Vagina (tissue), 2 donors: ENCODE data around the gene PPFIA3. TPM values are rescaled to one million over a fixed set of nuclear protein-coding genes. Genes with fewer than 3 reads are reported as not detected.

Experiments
- DNase-seq, 2 donors: peaks; one replicate each; pipeline ENCODE4 v3.0.0-alpha.2; 2017; ENCODE audit errors: extremely low spot score in 2 of 2
- H3K27ac ChIP-seq: fragments of 200-600 bp; sonication (generic); one replicate; pipeline ENCODE4 v1.5.1; 2019
- H3K27me3 ChIP-seq: fragments of 200-600 bp; sonication (generic); one replicate; pipeline ENCODE4 v1.5.1; 2019
- H3K36me3 ChIP-seq, 2 donors: fragments of 200-600 bp; sonication (generic); one replicate each; pipeline ENCODE4 v1.5.1; 2017 to 2019
- H3K4me1 ChIP-seq: fragments of 200-600 bp; sonication (generic); one replicate; pipeline ENCODE4 v1.5.1; 2019
- H3K4me3 ChIP-seq, 2 donors: fragments of 200-600 bp; sonication (generic); 1 replicate in 1 of 2; 2 replicates in 1 of 2; pipeline ENCODE4 v1.5.1; 2016 to 2019
- H3K9me3 ChIP-seq: fragments of 200-600 bp; sonication (generic); one replicate; pipeline ENCODE4 v1.5.1; 2019
- POLR2A ChIP-seq, 2 donors: fragments of 450-650 bp; IDR thresholded peaks; one replicate each; pipeline ENCODE4 v1.6.1; 2017; ENCODE audit warnings: antibody characterized with exemption in 2 of 2, mild to moderate bottlenecking in 2 of 2, moderate library complexity in 2 of 2
- POLR2AphosphoS5 ChIP-seq, 2 donors: sonication (generic); formaldehyde crosslinking; IDR thresholded peaks; one replicate each; pipeline ENCODE4 v1.9.0; 2017; ENCODE audit warnings: antibody characterized with exemption in 2 of 2, mild to moderate bottlenecking in 2 of 2, low read depth in 1 of 2; ENCODE audit not compliant: insufficient read depth in 1 of 2
- intact Hi-C: fragments of 100-400 bp; cut with DNase I; formaldehyde crosslinking; loops from one replicate; pipeline ENCODE4 v1.15.1; 2023
- total RNA-seq: library from RNA; depleted of rRNA; stranded (reverse); fragments of >200 nt; gene quantifications from one replicate; pipeline ENCODE4 v1.2.3, GENCODE V29; 2016
- TF ChIP-seq, protein P1 (sequence below), 3 experiments: fragments of 450-650 bp in 2 of 3; fragments of 200-600 bp in 1 of 3; sonication (generic) in 1 of 3; IDR thresholded peaks; one replicate each; pipeline ENCODE4 v1.5.1; 2017 to 2019; ENCODE audit warnings: antibody characterized with exemption in 3 of 3, mild to moderate bottlenecking in 2 of 3, moderate library complexity in 2 of 3

The PPFIA3 gene
- total RNA-seq, 1 donor from 2014 or later, result 4.7 TPM

DNA sequence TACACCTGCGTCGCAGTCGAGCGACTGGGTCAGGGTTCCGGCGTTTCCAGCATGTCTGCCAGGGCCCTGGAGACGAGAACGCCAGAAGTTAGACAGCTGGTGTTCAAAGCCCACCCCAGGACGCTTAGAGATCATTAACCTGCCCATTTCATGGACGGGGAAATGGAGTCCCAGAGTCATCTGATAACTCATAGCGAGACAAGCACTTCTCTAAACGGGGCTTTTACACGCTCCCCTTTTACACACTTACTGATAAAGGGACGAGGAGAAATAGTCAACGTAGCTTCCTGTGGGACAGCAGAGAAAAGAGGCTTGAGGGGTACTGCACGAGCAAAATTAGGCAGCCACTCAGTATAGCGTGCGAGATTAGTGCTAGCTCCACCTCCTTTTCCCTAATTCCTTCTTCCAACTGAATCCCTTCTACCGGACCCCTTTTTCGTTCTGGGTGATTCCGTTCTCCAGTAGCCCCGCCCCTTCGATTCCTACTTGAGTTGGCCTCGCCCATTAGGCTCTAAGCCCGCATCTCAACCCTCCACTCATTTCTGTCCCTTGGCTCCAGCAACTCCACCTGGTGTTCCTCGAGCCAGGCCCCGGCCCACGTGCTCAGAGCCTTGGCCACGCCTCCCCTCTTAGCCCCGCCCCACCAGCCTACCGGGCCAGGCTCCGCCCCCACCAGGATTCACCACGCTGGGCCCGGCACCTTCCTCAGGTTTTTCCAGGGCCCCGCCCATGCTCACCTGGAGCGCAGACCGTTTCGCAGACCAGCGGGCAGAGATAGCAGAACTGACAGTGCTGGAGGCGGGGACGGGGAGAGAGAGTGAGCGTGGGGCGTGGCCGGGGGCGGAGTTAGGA is 32.1 kb downstream of the PPFIA3 start:
- Histone ChIP-seq H3K27ac (peak overlapping the region; percentile 66), H3K27me3 (no peaks in the 10 kb centered on the region), H3K4me1 (peaks cover 39% of the 10 kb centered on the region), H3K4me3 (peak overlapping the region in 1 of 2 donors; percentile 55), H3K36me3 (no peaks in the 10 kb centered on the region), H3K9me3 (no peaks in the 10 kb centered on the region)
- intact Hi-C loops, result no loop called here
- TF ChIP-seq POLR2A (IDR thresholded peaks at IDR 0.05), result no peak
- TF ChIP-seq, protein P1, sequence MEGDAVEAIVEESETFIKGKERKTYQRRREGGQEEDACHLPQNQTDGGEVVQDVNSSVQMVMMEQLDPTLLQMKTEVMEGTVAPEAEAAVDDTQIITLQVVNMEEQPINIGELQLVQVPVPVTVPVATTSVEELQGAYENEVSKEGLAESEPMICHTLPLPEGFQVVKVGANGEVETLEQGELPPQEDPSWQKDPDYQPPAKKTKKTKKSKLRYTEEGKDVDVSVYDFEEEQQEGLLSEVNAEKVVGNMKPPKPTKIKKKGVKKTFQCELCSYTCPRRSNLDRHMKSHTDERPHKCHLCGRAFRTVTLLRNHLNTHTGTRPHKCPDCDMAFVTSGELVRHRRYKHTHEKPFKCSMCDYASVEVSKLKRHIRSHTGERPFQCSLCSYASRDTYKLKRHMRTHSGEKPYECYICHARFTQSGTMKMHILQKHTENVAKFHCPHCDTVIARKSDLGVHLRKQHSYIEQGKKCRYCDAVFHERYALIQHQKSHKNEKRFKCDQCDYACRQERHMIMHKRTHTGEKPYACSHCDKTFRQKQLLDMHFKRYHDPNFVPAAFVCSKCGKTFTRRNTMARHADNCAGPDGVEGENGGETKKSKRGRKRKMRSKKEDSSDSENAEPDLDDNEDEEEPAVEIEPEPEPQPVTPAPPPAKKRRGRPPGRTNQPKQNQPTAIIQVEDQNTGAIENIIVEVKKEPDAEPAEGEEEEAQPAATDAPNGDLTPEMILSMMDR (IDR thresholded peaks at IDR 0.05), result no peak
- peak; percentile 20 to 37 for TF ChIP-seq POLR2AphosphoS5 (IDR thresholded peaks at IDR 0.05; ENCODE audit: insufficient read depth in 1 of 2, low read depth in 1 of 2)
- no peak for DNase-seq

DNA sequence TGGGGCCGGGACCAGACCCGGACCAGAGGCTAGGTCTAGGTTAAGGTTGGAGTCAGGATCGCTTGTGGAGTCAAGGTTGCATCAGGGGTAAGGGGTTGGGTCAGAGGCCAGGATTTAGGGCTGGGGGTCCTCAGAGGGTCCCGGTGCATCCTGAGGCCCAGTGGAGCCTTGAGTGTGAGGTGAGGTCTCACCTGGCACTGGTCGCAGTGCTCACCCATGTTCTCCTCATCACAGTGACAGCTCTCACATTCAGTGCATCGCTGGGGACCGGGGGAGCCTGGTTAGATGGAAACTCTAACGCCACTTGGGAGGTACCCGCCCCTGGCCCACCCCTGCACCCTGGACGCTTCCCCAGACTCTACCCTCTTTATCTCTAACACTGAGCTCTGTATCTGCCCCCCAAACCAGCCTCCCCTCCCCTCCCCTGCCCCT is 32.8 kb downstream of the PPFIA3 start:
- Histone ChIP-seq H3K27me3 (no peaks in the 10 kb centered on the region), H3K27ac (no peak overlapping the region), H3K9me3 (no peaks in the 10 kb centered on the region), H3K4me3 (no peak overlapping the region), H3K36me3 (no peaks in the 10 kb centered on the region), H3K4me1 (peaks cover 39% of the 10 kb centered on the region)
- TF ChIP-seq POLR2A (IDR thresholded peaks at IDR 0.05) (no peak), POLR2AphosphoS5 (IDR thresholded peaks at IDR 0.05; ENCODE audit: insufficient read depth in 1 of 2, low read depth in 1 of 2) (no peak)
- TF ChIP-seq, protein P1 (IDR thresholded peaks at IDR 0.05), result no peak
- intact Hi-C loops, result no loop called here
- DNase-seq, result no peak

DNA sequence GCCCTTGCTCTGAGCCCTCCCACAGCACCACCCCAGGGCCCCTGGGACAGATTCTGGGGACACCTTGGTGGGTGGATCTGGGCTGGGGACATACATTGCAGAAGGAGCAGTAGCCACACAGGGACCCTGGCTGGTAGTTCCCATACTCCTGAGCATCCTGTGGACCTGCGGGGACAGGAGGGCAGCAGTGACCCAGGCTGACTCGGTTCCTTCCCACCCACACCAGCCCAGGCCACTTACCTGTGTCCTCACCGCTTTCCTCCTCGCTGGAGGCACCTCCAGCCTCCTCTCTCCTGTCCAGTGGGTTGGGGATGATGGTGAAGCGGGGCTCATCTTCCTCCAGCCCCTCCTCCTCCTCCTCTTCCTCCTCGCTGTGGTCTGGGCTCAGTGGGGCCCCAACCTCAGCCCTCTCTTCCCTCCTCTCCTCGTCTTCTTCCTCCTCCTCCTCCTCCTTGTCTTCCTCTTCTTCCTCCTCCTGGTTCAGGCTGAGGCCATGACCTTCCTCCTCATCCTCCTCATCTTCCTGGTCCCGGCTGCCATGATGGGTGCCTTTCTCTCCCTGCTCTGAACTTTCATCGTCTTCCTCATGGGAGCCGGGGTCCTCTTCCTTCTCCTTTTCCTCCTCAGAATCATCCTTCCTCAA is 33.9 kb downstream of the PPFIA3 start:
- Histone ChIP-seq H3K27ac (no peak overlapping the region), H3K36me3 (no peaks in the 10 kb centered on the region), H3K4me3 (no peak overlapping the region), H3K9me3 (no peaks in the 10 kb centered on the region), H3K4me1 (peaks cover 43% of the 10 kb centered on the region), H3K27me3 (no peaks in the 10 kb centered on the region)
- TF ChIP-seq, protein P1 (IDR thresholded peaks at IDR 0.05), result no peak
- TF ChIP-seq POLR2AphosphoS5 (IDR thresholded peaks at IDR 0.05; ENCODE audit: insufficient read depth in 1 of 2, low read depth in 1 of 2) (no peak), POLR2A (IDR thresholded peaks at IDR 0.05) (no peak)
- DNase-seq, result no peak
- intact Hi-C loops, result no loop called here

DNA sequence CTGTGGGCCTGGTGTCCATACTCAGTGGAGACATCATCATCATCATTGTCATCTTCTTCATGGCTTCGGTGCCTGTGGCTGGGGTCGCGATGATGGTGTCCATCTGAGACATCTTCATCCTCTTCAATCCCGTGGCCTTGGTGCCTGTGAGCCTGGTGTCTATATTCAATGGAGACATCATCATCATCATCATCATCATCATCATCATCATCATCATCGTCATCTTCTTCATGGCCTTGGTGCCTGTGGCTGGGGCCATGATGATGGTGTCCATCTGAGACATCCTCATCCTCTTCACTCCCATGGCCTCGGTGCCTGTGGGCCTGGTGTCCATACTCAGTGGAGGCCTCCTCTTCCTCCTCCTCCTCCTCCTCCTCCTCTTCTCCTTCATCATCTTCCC is 34.9 kb downstream of the PPFIA3 start:
- Histone ChIP-seq H3K4me3 (no peak overlapping the region), H3K9me3 (no peaks in the 10 kb centered on the region), H3K27me3 (no peaks in the 10 kb centered on the region), H3K27ac (no peak overlapping the region), H3K36me3 (no peaks in the 10 kb centered on the region), H3K4me1 (peaks cover 43% of the 10 kb centered on the region)
- TF ChIP-seq, protein P1 (IDR thresholded peaks at IDR 0.05), result no peak
- TF ChIP-seq POLR2AphosphoS5 (IDR thresholded peaks at IDR 0.05; ENCODE audit: insufficient read depth in 1 of 2, low read depth in 1 of 2) (no peak), POLR2A (IDR thresholded peaks at IDR 0.05) (no peak)
- DNase-seq, result no peak
- intact Hi-C loops, result no loop called here
